HG03108 (cell line): ENCODE results near the gene HOXA1.

Experiments
- ATAC-seq: cut with Tn5 transposase; IDR thresholded peaks from one replicate; pipeline ENCODE4 v1.9.1; 2021; ENCODE audit warnings: moderate library complexity; ENCODE audit not compliant: unreplicated experiment

HOXA1 gene

GRCh38 chr7:27132214-27132613 is 36.4 kb upstream of the HOXA1 start:
- ATAC-seq, result no peak

GRCh38 chr7:27131390-27131819 is 35.6 kb upstream of the HOXA1 start:
- no peak for ATAC-seq

- ATAC-seq, result no peak
Measured at GRCh38 chr7:27130540-27131389, 35.0 kb upstream of the HOXA1 start, which contains the start of gene HOXA4. TSS of gene HOXA4 (minus strand) at chr7:27130757. CDS start at chr7:27130733, 24 bp downstream.

- no peak for ATAC-seq
Measured at GRCh38 chr7:27129729-27130539, 34.1 kb upstream of the HOXA1 start.

- no peak for ATAC-seq
Measured at GRCh38 chr7:27128776-27129728, 33.3 kb upstream of the HOXA1 start.

- no peak for ATAC-seq
Measured at GRCh38 chr7:27128034-27128433, 32.2 kb upstream of the HOXA1 start.

- ATAC-seq, result no peak
Measured at GRCh38 chr7:27126596-27127327, 31.0 kb upstream of the HOXA1 start.

- no peak for ATAC-seq
Measured at GRCh38 chr7:27125986-27126394, 30.2 kb upstream of the HOXA1 start.

- ATAC-seq, result no peak
Measured at GRCh38 chr7:27124902-27125689, 29.3 kb upstream of the HOXA1 start.

- ATAC-seq, result no peak
Measured at GRCh38 chr7:27124096-27124901, 28.5 kb upstream of the HOXA1 start.

- ATAC-seq, result no peak
Measured at GRCh38 chr7:27123477-27124053, 27.8 kb upstream of the HOXA1 start.

GRCh38 chr7:27123007-27123476 is 27.2 kb upstream of the HOXA1 start:
- ATAC-seq, result no peak

GRCh38 chr7:27122077-27122910 is 26.5 kb upstream of the HOXA1 start:
- no peak for ATAC-seq

- ATAC-seq, result no peak
Measured at GRCh38 chr7:27121684-27122076, 25.9 kb upstream of the HOXA1 start.

GRCh38 chr7:27119412-27119911 is 23.7 kb upstream of the HOXA1 start:
- no peak for ATAC-seq

- ATAC-seq, result no peak
Measured at GRCh38 chr7:27118580-27118979, 22.8 kb upstream of the HOXA1 start.
